B cell (primary cell): Measurements from ENCODE around the gene ANKRD17. TPM values are rescaled to one million over a fixed set of nuclear protein-coding genes. Genes with fewer than 3 reads are reported as not detected.

Source experiments
- ATAC-seq: fragments of 200-7000 bp; cut with Tn5 transposase; one replicate; pipeline ENCODE4 v1.10.0; 2021; ENCODE audit warnings: low read depth, mild to moderate bottlenecking, moderate number of reproducible peaks, moderate library complexity
- CTCF ChIA-PET: fragments of 350-600 bp; sonication (Branson Sonifier 250); formaldehyde crosslinking; loops from one replicate; lab custom pipeline; 2021; ENCODE audit warnings: antibody characterized with exemption, inconsistent platforms; lab: Charles Lee
- POLR2A ChIA-PET: fragments of 350-600 bp; sonication (Branson Sonifier 250); formaldehyde crosslinking; loops from one replicate; lab custom pipeline; 2021; ENCODE audit warnings: antibody characterized with exemption; lab: Charles Lee
- DNase-seq: peaks from one replicate; pipeline ENCODE4 v3.0.0; 2013
- H2AFZ ChIP-seq: 2 replicates; pipeline ENCODE4 v1.6.1; 2012; ENCODE audit warnings: mild to moderate bottlenecking, low read depth, low read length; ENCODE audit not compliant: insufficient read depth, poor library complexity, severe bottlenecking
- H3K27ac ChIP-seq, 2 donors: 1 replicate in 1 of 2; 2 replicates in 1 of 2; pipeline ENCODE4 v1.5.1; 2012 to 2013; ENCODE audit warnings: low read length in 2 of 2, mild to moderate bottlenecking in 2 of 2, moderate library complexity in 1 of 2
- H3K27me3 ChIP-seq, 4 experiments: fragments of 200-600 bp in 1 of 4; sonication (generic) in 1 of 4; replicated peaks in 1 of 4; 1 replicate in 2 of 4; 2 replicates in 2 of 4; pipeline versions ENCODE4 v1.6.1 to v1.7.0; 2013 to 2016; ENCODE audit warnings: low read length in 3 of 4, mild to moderate bottlenecking in 2 of 4, mixed read lengths in 1 of 4, moderate library complexity in 1 of 4; ENCODE audit not compliant: insufficient read depth in 4 of 4, control insufficient read depth in 3 of 4; ENCODE audit errors: control extremely low read depth in 1 of 4
- H3K36me3 ChIP-seq, 2 experiments: replicated peaks in 1 of 2; 1 replicate in 1 of 2; 2 replicates in 1 of 2; pipeline versions ENCODE4 v1.6.1 to v1.7.1; 2013; ENCODE audit warnings: low read length in 1 of 2; ENCODE audit not compliant: insufficient read depth in 2 of 2, control insufficient read depth in 1 of 2; ENCODE audit errors: control extremely low read depth in 1 of 2, extremely low read depth in 1 of 2
- H3K4me1 ChIP-seq, 2 donors: fragments of 200-600 bp in 1 of 2; sonication (generic) in 1 of 2; 1 replicate in 1 of 2; 2 replicates in 1 of 2; pipeline versions ENCODE4 v1.5.1 to v1.6.1; 2013 to 2017; ENCODE audit warnings: low read length in 2 of 2; ENCODE audit not compliant: control insufficient read depth in 2 of 2, insufficient read depth in 2 of 2
- H3K4me2 ChIP-seq: replicated peaks from 2 replicates; pipeline ENCODE3; 2012; ENCODE audit warnings: mild to moderate bottlenecking, low read depth, low read length; ENCODE audit not compliant: poor library complexity, severe bottlenecking
- H3K4me3 ChIP-seq, 5 experiments: fragments of 200-600 bp in 1 of 5; sonication (generic) in 1 of 5; 1 replicate in 3 of 5; 2 replicates in 2 of 5; pipeline versions ENCODE4 v1.5.1 to v1.7.0; 2011 to 2016; ENCODE audit warnings: low read length in 4 of 5, mild to moderate bottlenecking in 4 of 5, low read depth in 2 of 5, control low read depth in 1 of 5, moderate library complexity in 1 of 5; ENCODE audit not compliant: insufficient read depth in 1 of 5; ENCODE audit errors: control extremely low read depth in 1 of 5, extremely low read depth in 1 of 5
- H3K79me2 ChIP-seq: fragments of 200-600 bp; sonication (generic); one replicate; pipeline ENCODE4 v1.6.0; 2016; ENCODE audit warnings: low read length; ENCODE audit not compliant: control insufficient read depth, insufficient read depth
- H3K9ac ChIP-seq: fragments of 200-600 bp; sonication (generic); 2 replicates; pipeline ENCODE4 v1.6.1; 2017; ENCODE audit warnings: mild to moderate bottlenecking, low read length, moderate library complexity
- H3K9me3 ChIP-seq, 3 donors: one replicate each; pipeline versions ENCODE4 v1.6.1 to v1.7.1; 2013; ENCODE audit warnings: low read length in 2 of 3; ENCODE audit not compliant: control insufficient read depth in 2 of 3, insufficient read depth in 1 of 3; ENCODE audit errors: control extremely low read depth in 1 of 3
- H4K20me1 ChIP-seq: 2 replicates; pipeline ENCODE4 v1.6.0; 2012; ENCODE audit warnings: mild to moderate bottlenecking, low read length; ENCODE audit not compliant: insufficient read depth, control insufficient read depth, poor library complexity, severe bottlenecking
- H3K27ac Mint-ChIP-seq: one replicate; pipeline ENCODE4 v1.8.0; 2021; ENCODE audit warnings: mixed read lengths
- H3K27me3 Mint-ChIP-seq: one replicate; pipeline ENCODE4 v1.8.0; 2021; ENCODE audit warnings: mixed read lengths
- H3K4me1 Mint-ChIP-seq: one replicate; pipeline ENCODE4 v1.8.0; 2021; ENCODE audit warnings: mixed read lengths
- H3K4me3 Mint-ChIP-seq: one replicate; pipeline ENCODE4 v1.8.0; 2021; ENCODE audit warnings: mixed read lengths
- H3K9me3 Mint-ChIP-seq: one replicate; pipeline ENCODE4 v1.8.0; 2022; ENCODE audit warnings: mixed read lengths; ENCODE audit not compliant: insufficient read depth
- CTCF ChIP-seq: fragments of 200-600 bp; IDR thresholded peaks from one replicate; pipeline ENCODE4 v1.8.0; 2022; ENCODE audit warnings: antibody characterized with exemption, mild to moderate bottlenecking
- EZH2 ChIP-seq: IDR thresholded peaks from 2 replicates; pipeline ENCODE4 v1.6.1; 2012; ENCODE audit warnings: borderline replicate concordance, low read depth, mild to moderate bottlenecking, moderate library complexity, low read length; ENCODE audit not compliant: insufficient read depth, poor library complexity, severe bottlenecking
- WGBS: methylation state at CpG from one replicate; pipeline ENCODE4 v1.1.5; 2013; ENCODE audit warnings: missing lambda C conversion rate; ENCODE audit not compliant: insufficient coverage; 5-methylcytosine and 5-hydroxymethylcytosine counted together
- intact Hi-C: fragments of 100-400 bp; cut with micrococcal nuclease; formaldehyde crosslinking; loops from one replicate; pipeline ENCODE4 v1.10.0; 2022
- polyA plus RNA-seq: library from polyadenylated mRNA; depleted of rRNA; stranded (reverse); fragments of >200 nt; gene quantifications from 2 replicates; pipeline ENCODE4 v1.2.3, GENCODE V29; 2012
- total RNA-seq, 2 donors: library from RNA; stranded (reverse); fragments of 120-200 nt in 1 of 2; gene quantifications; 1 replicate in 1 of 2; 2 replicates in 1 of 2; pipeline versions ENCODE4 v1.2.3 to v1.2.4, GENCODE V29; 2013 to 2022

ANKRD17 gene
- total and polyA plus RNA-seq, 2 donors (not counting 1 experiment from before 2014, with no cell fraction given), result 15.8 to 69.4 TPM

- DNase-seq (no peak), ATAC-seq (no peak)
- H3K4me3 ChIP-seq, result no peak overlapping the region
- H3K27me3 ChIP-seq, result no peaks in the 10 kb centered on the region
- H3K9ac ChIP-seq, result no peak overlapping the region
- Mint-ChIP-seq H3K4me3 (no peak overlapping the region), H3K4me1 (peaks cover 59% of the 10 kb centered on the region), H3K27ac (no peak overlapping the region), H3K9me3 (no peaks in the 10 kb centered on the region), H3K27me3 (no peaks in the 10 kb centered on the region)
- peaks cover 100% of the 10 kb centered on the region for H3K79me2 ChIP-seq
- H3K4me1 ChIP-seq, result peaks cover 10 to 13% of the 10 kb centered on the region in 2 donors
- intact Hi-C loops, result loop anchor here (10.0 kb wide), 1 partner anchor 354 kb away; no protein-coding TSS in a partner anchor
- peaks cover 0 to 7% of the 10 kb centered on the region in 2 experiments for H3K36me3 ChIP-seq
- H4K20me1 ChIP-seq, result peaks cover 60% of the 10 kb centered on the region
- no peak overlapping the region for H3K27ac ChIP-seq
- ChIA-PET POLR2A (no interaction called here), CTCF (no interaction called here)
- WGBS, result 69% methylated on average over 5 of the region's 9 CpGs
- TF ChIP-seq CTCF, result no peak
- no peak for TF ChIP-seq EZH2
- peaks cover 0 to 8% (median 0%) of the 10 kb centered on the region in 3 donors for H3K9me3 ChIP-seq
- no peak overlapping the region for H3K4me2 ChIP-seq
- no peak overlapping the region for H2AFZ ChIP-seq
Measured at GRCh38 chr4:73250642-73251041, 8.0 kb downstream of the ANKRD17 start.

- peaks cover 99% of the 10 kb centered on the region for H3K79me2 ChIP-seq
- H2AFZ ChIP-seq, result no peak overlapping the region
- DNase-seq, result no peak
- TF ChIP-seq CTCF (no peak), EZH2 (no peak)
- H3K4me3 Mint-ChIP-seq, result no peak overlapping the region
- H3K9me3 Mint-ChIP-seq, result no peaks in the 10 kb centered on the region
- CTCF ChIA-PET, result interaction anchor here (2.0 kb wide), 1 partner anchor 8 kb away, joined by 4 read pairs; no protein-coding TSS in a partner anchor
- no peak overlapping the region for H3K9ac ChIP-seq
- H4K20me1 ChIP-seq, result peaks cover 68% of the 10 kb centered on the region
- no peak overlapping the region for H3K27ac ChIP-seq
- H3K4me1 Mint-ChIP-seq, result peaks cover 56% of the 10 kb centered on the region
- peaks cover 0 to 8% (median 0%) of the 10 kb centered on the region in 3 donors for H3K9me3 ChIP-seq
- ATAC-seq, result no peak
- H3K4me3 ChIP-seq, result no peak overlapping the region
- no peak overlapping the region for H3K4me2 ChIP-seq
- intact Hi-C loops, result no loop called here
- no peak overlapping the region for H3K27ac Mint-ChIP-seq
- no peaks in the 10 kb centered on the region for H3K27me3 Mint-ChIP-seq
- H3K27me3 ChIP-seq, result no peaks in the 10 kb centered on the region
- H3K4me1 ChIP-seq, result peaks cover 2 to 13% of the 10 kb centered on the region in 2 donors
- POLR2A ChIA-PET, result no interaction called here
- peaks cover 2 to 7% of the 10 kb centered on the region in 2 experiments for H3K36me3 ChIP-seq
Measured at GRCh38 chr4:73248821-73249220, 9.8 kb downstream of the ANKRD17 start.
